Pancreas (tissue), 10 donors: Measurements from ENCODE around the gene CCSER2. TPM values are rescaled to one million over a fixed set of nuclear protein-coding genes. Genes with fewer than 3 reads are reported as not detected.

Experiments used
- ATAC-seq, 4 donors: fragments of 200-7000 bp; cut with Tn5 transposase; one replicate each; pipeline versions ENCODE4 v1.8.0 to v1.9.1; 2020; ENCODE audit warnings: mild to moderate bottlenecking in 4 of 4, moderate library complexity in 4 of 4
- DNase-seq, 6 donors: peaks; one replicate each; pipeline ENCODE4 v3.0.0-alpha.2; 2020
- FAIRE-seq: peaks from 2 replicates; lab custom pipeline; 2012; peaks lifted over from hg19 to GRCh38; lab: Jason Lieb, UNC
- H3K27ac ChIP-seq, 4 donors: fragments of 200-600 bp; sonication (generic); 1 replicate in 3 of 4; 2 replicates in 1 of 4; pipeline versions ENCODE4 v1.5.0 to v1.8.0; 2020
- H3K27me3 ChIP-seq, 4 donors: fragments of 200-600 bp; one replicate each; pipeline ENCODE4 v1.8.0; 2021
- H3K36me3 ChIP-seq, 3 donors: fragments of 200-600 bp; sonication (generic) in 1 of 3; one replicate each; pipeline versions ENCODE4 v1.5.0 to v1.8.0; 2020 to 2021
- H3K4me1 ChIP-seq, 3 donors: fragments of 200-600 bp; one replicate each; pipeline ENCODE4 v1.8.0; 2021
- H3K4me3 ChIP-seq, 4 donors: fragments of 200-600 bp; sonication (generic) in 2 of 4; one replicate each; pipeline versions ENCODE4 v1.5.0 to v1.8.0; 2020 to 2021
- H3K9me3 ChIP-seq, 4 donors: fragments of 200-600 bp; one replicate each; pipeline ENCODE4 v1.8.0; 2021
- WGBS, 2 donors: extraction: QIAGEN DNeasy Blood & Tissue Kit; methylation state at CpG; one replicate each; pipeline ENCODE4 v1.1.7; 2013; 5-methylcytosine and 5-hydroxymethylcytosine counted together
- intact Hi-C, 3 donors: fragments of 100-400 bp; cut with DNase I; formaldehyde crosslinking; loops; one replicate each; pipeline versions ENCODE4 v1.11.1 to v1.14.2; 2022
- polyA plus RNA-seq, 2 donors: library from polyadenylated mRNA; stranded (reverse); fragments of 200-250 nt; gene quantifications; one replicate each; pipeline ENCODE4 v1.2.3, GENCODE V29; 2013
- total RNA-seq, 6 donors: library from RNA; stranded (reverse); fragmentation: NEBNext Ultra II Directional in 4 of 6; extraction: Animal tissue kit (Norgen Biotek cat#: 25700) in 4 of 6; gene quantifications; one replicate each; pipeline versions ENCODE4 v1.2.1 to v1.2.4, GENCODE V29; 2021 to 2023
- TF ChIP-seq, protein P1 (sequence below), 4 donors: fragments of 200-600 bp; sonication (generic) in 3 of 4; IDR thresholded peaks; one replicate each; pipeline versions ENCODE4 v1.5.0 to v1.8.0; 2021; ENCODE audit warnings: antibody characterized with exemption in 4 of 4
- donor health status: healthy with polysubstance abuse.
- donor health status: DM: no; HTN: no; CAD: no; lungs with moderate emphysema.
- donor health status: DM: no; HTN: no; CAD: no.
- donor health status: control.
- donor health status: control.
- donor health status: Bipolar disorder and iron deficiency.
- donor health status: DM: yes; HTN: yes; CAD: no.
- donor health status: DM: no; HTN: no; CAD: no.
- donor health status: DM: no; HTN: no; CAD: no.
- donor health status: DM: yes; HTN: yes; CAD: no.

CCSER2 gene
- total and polyA plus RNA-seq, 8 donors: 3.5 to 25.6 (median 21.8) TPM

DNA sequence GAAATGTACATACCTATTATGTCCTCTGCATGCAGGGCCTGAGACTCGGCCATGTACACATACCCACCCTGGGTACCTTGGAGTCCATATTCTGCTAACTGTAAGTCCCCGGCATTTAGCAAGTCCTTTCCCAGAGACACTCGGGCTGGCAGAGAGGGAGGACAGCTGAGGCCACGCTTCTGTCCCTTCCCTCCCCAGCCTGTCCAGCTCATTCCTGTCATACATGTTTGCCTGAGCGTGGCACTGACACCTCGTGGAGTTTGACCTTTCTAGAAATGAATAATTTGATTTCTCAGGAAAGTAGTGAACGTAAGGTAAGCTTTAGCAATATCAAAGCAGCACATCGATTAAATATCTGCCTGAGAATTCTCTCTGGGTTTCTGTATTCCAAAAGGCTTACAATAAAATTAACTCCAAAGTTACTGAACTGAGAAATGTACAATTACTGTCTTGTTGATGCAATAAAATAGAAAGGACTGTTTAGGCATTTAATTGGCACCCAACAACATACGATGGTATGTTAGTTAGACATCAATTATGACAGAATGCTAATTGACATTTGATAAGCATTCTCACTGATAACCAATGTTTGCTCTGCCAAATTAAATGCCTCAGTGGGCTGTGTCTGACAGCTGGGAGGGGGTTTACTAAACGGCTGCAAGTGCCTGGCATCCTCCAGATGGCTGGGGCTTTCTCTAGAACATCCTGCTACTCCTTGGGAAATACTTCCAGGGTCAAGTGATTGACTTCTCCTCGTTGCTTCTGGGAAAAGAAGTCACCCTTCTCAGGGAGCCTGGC lies 221.2 kb downstream of the CCSER2 start:
- Histone ChIP-seq H3K36me3 (no peaks in the 10 kb centered on the region), H3K27me3 (no peaks in the 10 kb centered on the region), H3K27ac (no peak overlapping the region), H3K4me3 (no peak overlapping the region), H3K9me3 (no peaks in the 10 kb centered on the region), H3K4me1 (no peaks in the 10 kb centered on the region)
- TF ChIP-seq, protein P1, sequence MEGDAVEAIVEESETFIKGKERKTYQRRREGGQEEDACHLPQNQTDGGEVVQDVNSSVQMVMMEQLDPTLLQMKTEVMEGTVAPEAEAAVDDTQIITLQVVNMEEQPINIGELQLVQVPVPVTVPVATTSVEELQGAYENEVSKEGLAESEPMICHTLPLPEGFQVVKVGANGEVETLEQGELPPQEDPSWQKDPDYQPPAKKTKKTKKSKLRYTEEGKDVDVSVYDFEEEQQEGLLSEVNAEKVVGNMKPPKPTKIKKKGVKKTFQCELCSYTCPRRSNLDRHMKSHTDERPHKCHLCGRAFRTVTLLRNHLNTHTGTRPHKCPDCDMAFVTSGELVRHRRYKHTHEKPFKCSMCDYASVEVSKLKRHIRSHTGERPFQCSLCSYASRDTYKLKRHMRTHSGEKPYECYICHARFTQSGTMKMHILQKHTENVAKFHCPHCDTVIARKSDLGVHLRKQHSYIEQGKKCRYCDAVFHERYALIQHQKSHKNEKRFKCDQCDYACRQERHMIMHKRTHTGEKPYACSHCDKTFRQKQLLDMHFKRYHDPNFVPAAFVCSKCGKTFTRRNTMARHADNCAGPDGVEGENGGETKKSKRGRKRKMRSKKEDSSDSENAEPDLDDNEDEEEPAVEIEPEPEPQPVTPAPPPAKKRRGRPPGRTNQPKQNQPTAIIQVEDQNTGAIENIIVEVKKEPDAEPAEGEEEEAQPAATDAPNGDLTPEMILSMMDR (IDR thresholded peaks at IDR 0.05): no peak
- no peak for ATAC-seq
- 16% methylated on average over 11 of the region's 11 CpGs for WGBS, 2 donors
- intact Hi-C loops: loop anchor here in 1 of 3 donors (10.0 kb wide), 1 partner anchor 1825 kb away; no protein-coding TSS in a partner anchor
- DNase-seq: no peak
- FAIRE-seq: no peak

DNA sequence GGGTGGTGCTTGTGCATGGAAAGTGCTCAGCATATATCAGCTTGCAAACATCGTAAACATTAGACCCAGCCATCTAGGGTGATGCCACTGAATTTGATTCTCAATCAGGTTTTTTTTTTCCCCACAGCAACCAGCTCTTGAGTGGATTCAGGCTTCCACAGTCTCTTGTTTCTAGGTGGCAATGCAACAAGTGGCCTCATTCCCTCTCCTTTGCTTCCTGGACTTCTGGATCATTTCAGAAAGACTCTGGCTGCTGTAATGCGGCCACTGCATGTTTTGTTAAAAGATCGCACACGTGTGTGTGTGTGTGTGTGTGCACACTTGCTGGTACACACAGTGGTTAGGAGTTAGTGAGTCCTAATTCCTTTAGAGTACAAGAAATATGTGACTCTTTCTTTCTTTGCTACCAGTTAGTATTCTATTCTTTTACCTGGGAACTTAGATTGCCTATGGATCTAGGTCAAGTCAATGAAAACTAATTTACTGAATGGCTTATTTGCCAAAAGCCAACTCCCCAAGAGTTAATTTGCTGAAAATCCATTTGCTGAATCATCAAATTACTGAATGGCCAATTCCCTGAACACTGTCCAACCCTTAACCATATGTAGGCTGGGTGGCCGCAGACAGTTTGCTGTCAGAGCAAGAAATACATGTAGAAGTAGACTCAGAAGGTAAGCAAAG lies 222.5 kb downstream of the CCSER2 start:
- Histone ChIP-seq H3K36me3 (no peaks in the 10 kb centered on the region), H3K4me3 (no peak overlapping the region), H3K4me1 (no peaks in the 10 kb centered on the region), H3K27ac (no peak overlapping the region), H3K9me3 (no peaks in the 10 kb centered on the region), H3K27me3 (no peaks in the 10 kb centered on the region)
- intact Hi-C loops: no loop called here
- TF ChIP-seq, protein P1 (IDR thresholded peaks at IDR 0.05): no peak
- 86 to 87% methylated on average over 5 of the region's 5 CpGs for WGBS, 2 donors
- ATAC-seq (no peak), FAIRE-seq (no peak), DNase-seq (no peak)

DNA sequence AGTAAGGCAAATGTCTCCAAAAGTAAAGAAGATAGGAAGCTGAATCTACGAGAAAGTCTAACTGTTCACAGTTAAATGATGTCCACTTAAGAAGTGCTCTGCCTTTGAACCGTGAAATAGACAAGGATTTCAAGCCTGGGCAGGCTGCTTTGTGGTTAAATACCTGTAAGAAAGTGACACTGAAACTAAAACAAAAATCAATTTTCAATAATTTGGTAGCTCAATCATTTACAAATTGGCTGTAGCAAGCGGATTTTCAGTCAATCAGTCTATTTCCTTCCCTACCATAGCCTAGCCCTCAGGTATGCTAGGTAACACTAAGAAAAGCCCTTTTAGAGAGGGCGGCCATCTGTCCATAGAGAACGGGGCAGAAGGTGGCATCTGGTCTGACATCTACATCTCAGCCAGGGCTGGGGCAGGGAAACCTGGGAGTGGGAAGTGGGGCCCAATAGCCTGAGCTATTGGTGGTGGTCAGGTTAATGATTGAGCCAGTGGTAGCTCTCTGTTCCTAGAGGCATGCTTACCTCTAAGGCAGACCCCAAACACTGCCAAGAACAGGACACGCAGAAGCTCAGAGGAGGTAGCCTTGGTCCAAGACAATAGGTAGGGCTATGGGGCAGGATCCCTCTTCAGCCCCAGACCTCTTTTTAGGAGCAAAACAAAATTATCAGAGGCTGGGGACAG lies 223.2 kb downstream of the CCSER2 start:
- TF ChIP-seq, protein P1 (IDR thresholded peaks at IDR 0.05): no peak
- no peak overlapping the region for H3K27ac ChIP-seq
- H3K4me1 ChIP-seq: no peaks in the 10 kb centered on the region
- H3K27me3 ChIP-seq: no peaks in the 10 kb centered on the region
- intact Hi-C loops: no loop called here
- ATAC-seq: no peak
- no peaks in the 10 kb centered on the region for H3K36me3 ChIP-seq
- DNase-seq: no peak
- FAIRE-seq: no peak
- WGBS, 2 donors: 77 to 83% methylated on average over 6 of the region's 6 CpGs
- no peaks in the 10 kb centered on the region for H3K9me3 ChIP-seq
- H3K4me3 ChIP-seq: no peak overlapping the region

DNA sequence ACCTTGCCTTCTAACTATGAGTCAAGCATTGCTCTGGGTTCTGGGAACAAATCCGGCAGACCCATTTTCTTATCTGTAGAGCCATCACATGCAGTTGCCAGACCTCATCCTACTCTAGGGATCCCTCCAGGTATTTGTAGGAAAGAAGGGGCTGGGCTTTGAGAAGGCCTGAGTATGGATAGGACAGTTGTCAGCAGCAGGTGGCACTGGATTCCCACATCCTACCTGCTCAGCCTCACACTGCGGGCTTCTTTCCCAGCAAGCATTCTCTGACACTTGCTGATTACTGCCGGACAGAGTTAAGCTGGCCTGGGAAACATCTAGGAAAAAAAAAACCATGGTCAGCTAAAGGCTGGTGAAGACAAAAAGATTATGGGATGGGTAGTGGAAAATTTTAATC lies 224.1 kb downstream of the CCSER2 start:
- H3K27me3 ChIP-seq: no peaks in the 10 kb centered on the region
- 79 to 80% methylated on average over 3 of the region's 3 CpGs for WGBS, 2 donors
- intact Hi-C loops: no loop called here
- no peaks in the 10 kb centered on the region for H3K36me3 ChIP-seq
- no peak for DNase-seq
- TF ChIP-seq, protein P1 (IDR thresholded peaks at IDR 0.05): no peak
- no peak for ATAC-seq
- no peak overlapping the region for H3K27ac ChIP-seq
- no peaks in the 10 kb centered on the region for H3K4me1 ChIP-seq
- FAIRE-seq: no peak
- H3K4me3 ChIP-seq: no peak overlapping the region
- no peaks in the 10 kb centered on the region for H3K9me3 ChIP-seq
